SK-N-SH treated with all-trans-retinoic acid at 6 μM for 48 hours (cell line): ENCODE data around the gene MKRN2OS.
A peak's percentile ranks its signal among the peaks of the same experiment; 100 is the strongest.
"Not testable (repeated sequence)": the region's sequence is repeated elsewhere in the genome, so short reads cannot be mapped to it uniquely, and the experiment has no call there.

Experiments used
- ATAC-seq: fragments of 200-7000 bp; cut with Tn5 transposase; 3 replicates; pipeline ENCODE4 v1.9.1; 2020; ENCODE audit warnings: mild to moderate bottlenecking, moderate library complexity
- CSDC2 ChIP-seq: fragments of 250-450 bp; sonication (Bioruptor Pico); IDR thresholded peaks from 2 replicates; pipeline ENCODE4 v1.5.0; 2020; ENCODE audit warnings: mild to moderate bottlenecking, moderate library complexity
- ESRRG ChIP-seq: fragments of 250-450 bp; sonication (Bioruptor Pico); IDR thresholded peaks from 2 replicates; pipeline ENCODE4 v1.6.1; 2021; ENCODE audit warnings: mild to moderate bottlenecking
- POU6F1 ChIP-seq: fragments of 250-450 bp; sonication (Bioruptor Pico); IDR thresholded peaks from 2 replicates; pipeline ENCODE4 v1.8.0; 2021; ENCODE audit warnings: low read depth, mild to moderate bottlenecking, moderate library complexity, borderline replicate concordance
- PPARA ChIP-seq: fragments of 250-450 bp; sonication (Bioruptor Pico); IDR thresholded peaks from 2 replicates; pipeline ENCODE4 v1.5.0; 2020; ENCODE audit warnings: mild to moderate bottlenecking, borderline replicate concordance
- RARB ChIP-seq: fragments of 250-450 bp; sonication (Bioruptor Pico); IDR thresholded peaks from 2 replicates; pipeline ENCODE4 v1.8.0; 2021; ENCODE audit warnings: mild to moderate bottlenecking, moderate library complexity
- TCF4 ChIP-seq: fragments of 250-450 bp; sonication (Bioruptor Pico); IDR thresholded peaks from 2 replicates; pipeline ENCODE4 v1.8.0; 2021; ENCODE audit warnings: mild to moderate bottlenecking, moderate library complexity, borderline replicate concordance
- TOX ChIP-seq: fragments of 250-450 bp; sonication (Bioruptor Pico); IDR thresholded peaks from 2 replicates; pipeline ENCODE4 v1.8.0; 2021; ENCODE audit warnings: mild to moderate bottlenecking, moderate library complexity, borderline replicate concordance
- TSHZ2 ChIP-seq: fragments of 250-450 bp; sonication (Bioruptor Pico); IDR thresholded peaks from 2 replicates; pipeline ENCODE4 v1.5.0; 2020; ENCODE audit warnings: mild to moderate bottlenecking, moderate library complexity
- ZFP3 ChIP-seq: fragments of 250-450 bp; sonication (Bioruptor Pico); IDR thresholded peaks from 2 replicates; pipeline ENCODE4 v1.5.0; 2020; ENCODE audit warnings: mild to moderate bottlenecking, moderate library complexity
- ZFP30 ChIP-seq: fragments of 450-650 bp; formaldehyde crosslinking; IDR thresholded peaks from 2 replicates; pipeline ENCODE4 v1.5.0; 2022; ENCODE audit warnings: mild to moderate bottlenecking, moderate library complexity
- ZNF565 ChIP-seq: fragments of 450-650 bp; formaldehyde crosslinking; conservative IDR thresholded peaks from 2 replicates; pipeline ENCODE4 v1.5.0; 2020; ENCODE audit warnings: low read depth, mild to moderate bottlenecking, moderate library complexity
- ZNF70 ChIP-seq: fragments of 450-650 bp; formaldehyde crosslinking; IDR thresholded peaks from 2 replicates; pipeline ENCODE4 v1.5.0; 2020; ENCODE audit warnings: mild to moderate bottlenecking, moderate library complexity
- ZNF8 ChIP-seq: fragments of 450-650 bp; formaldehyde crosslinking; IDR thresholded peaks from 2 replicates; pipeline ENCODE4 v1.5.0; 2020; ENCODE audit warnings: mild to moderate bottlenecking, moderate library complexity

MKRN2OS gene

GRCh38 chr3:12556314-12556689, 11.0 kb upstream of the MKRN2OS start:
- peak; percentile 5 for ATAC-seq
- no peak for TF ChIP-seq POU6F1 (CRISPR knock-in tag)

GRCh38 chr3:12553921-12554391, 8.7 kb upstream of the MKRN2OS start:
- ATAC-seq = peak; percentile 2; the same call in 1 of the 3 replicates

GRCh38 chr3:12549971-12550760, 4.9 kb upstream of the MKRN2OS start:
- no peak for ATAC-seq
- no peak for TF ChIP-seq POU6F1 (CRISPR knock-in tag)
- TF ChIP-seq ZNF8 (CRISPR knock-in tag) = no peak
- no peak for TF ChIP-seq ZNF70 (CRISPR knock-in tag)

More at GRCh38 chr3:12553921-12554391, 8.7 kb upstream of the MKRN2OS start:
- peak; percentile 24; the same call in 1 of the 2 replicates for TF ChIP-seq TSHZ2
- TF ChIP-seq TOX (CRISPR knock-in tag) = no peak
- no peak for TF ChIP-seq POU6F1 (CRISPR knock-in tag)
- no peak for TF ChIP-seq ZFP30 (CRISPR knock-in tag)
- TF ChIP-seq RARB = no peak
- no peak for TF ChIP-seq ZNF8 (CRISPR knock-in tag)

GRCh38 chr3:12544652-12545472, 437 bp downstream of the MKRN2OS start:
- TF ChIP-seq TCF4 (CRISPR knock-in tag) (no peak), POU6F1 (CRISPR knock-in tag) (no peak), CSDC2 (no peak), RARB (no peak), ZFP3 (CRISPR knock-in tag) (no peak), ZFP30 (CRISPR knock-in tag) (no peak), ESRRG (CRISPR knock-in tag) (no peak), ZNF8 (CRISPR knock-in tag) (no peak), PPARA (CRISPR knock-in tag) (no peak), ZNF565 (CRISPR knock-in tag) (no peak)
- peak; percentile 50 for ATAC-seq

GRCh38 chr3:12543497-12543896, 1.8 kb downstream of the MKRN2OS start:
- not testable (repeated sequence) for ATAC-seq
